GM13977 (cell line): Measurements from ENCODE around the gene CDIPT.

Experiments used
- DNase-seq: peaks from one replicate; pipeline ENCODE4 v3.0.0; 2012; ENCODE audit warnings: low spot score
- in situ Hi-C: fragments of 300-500 bp; cut with MboI; formaldehyde crosslinking; loops from one replicate; pipeline ENCODE4 v1.12.0; 2022; ENCODE audit warnings: low sequenced_read_pairs, low pct_unique_long_range_greater_than_20kb, mixed read lengths, inconsistent platforms; ENCODE audit not compliant: unreplicated experiment
- TF ChIP-seq, protein P1 (sequence below): IDR thresholded peaks from 2 replicates; pipeline ENCODE4 v1.5.1; 2012; ENCODE audit warnings: mild to moderate bottlenecking, control low read depth; ENCODE audit not compliant: insufficient read depth; ENCODE audit errors: extremely low read depth, missing control alignments

CDIPT gene

DNA sequence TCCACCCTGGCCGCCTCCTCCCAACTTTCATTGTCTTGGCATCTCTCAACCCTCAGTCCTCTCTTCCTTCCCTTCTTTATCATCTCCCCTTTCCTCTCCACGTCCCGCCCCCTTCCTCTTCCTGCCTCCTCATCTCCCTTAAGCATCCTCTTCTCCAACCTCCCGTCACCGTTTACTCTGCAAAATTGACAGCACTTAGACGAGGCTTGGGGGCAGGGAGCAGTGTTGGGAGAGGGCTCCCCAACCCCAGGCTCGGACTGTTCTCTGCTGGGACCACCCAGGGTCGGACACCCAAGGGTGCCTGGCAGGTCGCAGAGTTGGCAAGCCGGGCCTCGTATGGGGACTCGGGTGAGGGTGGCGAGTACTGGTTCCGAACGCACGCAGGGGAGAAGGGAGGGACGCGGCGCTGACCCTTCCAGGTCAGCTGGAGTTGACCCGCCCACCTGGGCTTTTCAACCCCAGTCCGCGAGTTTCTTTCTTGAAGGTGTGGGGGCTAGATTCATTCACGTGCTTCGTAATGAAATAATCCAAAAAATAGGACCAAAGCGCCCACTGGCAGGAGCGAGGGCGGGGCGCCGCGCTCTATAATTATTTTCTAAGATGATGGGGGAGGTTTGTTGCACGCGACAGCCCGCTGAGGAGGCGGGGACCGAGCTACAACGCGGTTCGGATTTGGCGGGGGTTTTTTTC lies 47.8 kb downstream of the CDIPT start:
- in situ Hi-C loops = no loop called here
- no peak for DNase-seq
- TF ChIP-seq, protein P1, sequence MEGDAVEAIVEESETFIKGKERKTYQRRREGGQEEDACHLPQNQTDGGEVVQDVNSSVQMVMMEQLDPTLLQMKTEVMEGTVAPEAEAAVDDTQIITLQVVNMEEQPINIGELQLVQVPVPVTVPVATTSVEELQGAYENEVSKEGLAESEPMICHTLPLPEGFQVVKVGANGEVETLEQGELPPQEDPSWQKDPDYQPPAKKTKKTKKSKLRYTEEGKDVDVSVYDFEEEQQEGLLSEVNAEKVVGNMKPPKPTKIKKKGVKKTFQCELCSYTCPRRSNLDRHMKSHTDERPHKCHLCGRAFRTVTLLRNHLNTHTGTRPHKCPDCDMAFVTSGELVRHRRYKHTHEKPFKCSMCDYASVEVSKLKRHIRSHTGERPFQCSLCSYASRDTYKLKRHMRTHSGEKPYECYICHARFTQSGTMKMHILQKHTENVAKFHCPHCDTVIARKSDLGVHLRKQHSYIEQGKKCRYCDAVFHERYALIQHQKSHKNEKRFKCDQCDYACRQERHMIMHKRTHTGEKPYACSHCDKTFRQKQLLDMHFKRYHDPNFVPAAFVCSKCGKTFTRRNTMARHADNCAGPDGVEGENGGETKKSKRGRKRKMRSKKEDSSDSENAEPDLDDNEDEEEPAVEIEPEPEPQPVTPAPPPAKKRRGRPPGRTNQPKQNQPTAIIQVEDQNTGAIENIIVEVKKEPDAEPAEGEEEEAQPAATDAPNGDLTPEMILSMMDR = no peak

DNA sequence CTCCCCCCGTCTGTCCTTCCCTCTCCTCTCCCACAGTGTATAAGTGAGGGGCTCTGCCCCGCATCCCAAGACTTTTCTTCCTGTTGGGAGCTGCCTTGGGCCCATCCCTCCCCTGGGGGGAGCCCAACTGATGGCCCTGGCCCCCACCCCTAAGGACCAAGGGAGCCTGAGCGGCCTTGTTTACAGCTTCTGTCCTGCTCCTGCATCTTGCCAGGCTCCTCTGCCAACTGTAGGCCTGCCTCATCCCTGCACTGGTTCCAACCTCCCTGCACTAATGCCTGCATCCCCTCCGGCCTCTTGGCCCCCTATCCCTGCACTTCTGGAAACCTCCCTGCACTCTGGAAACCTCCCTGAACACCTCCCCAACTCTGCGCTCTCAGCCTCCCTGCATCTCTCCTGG lies 48.4 kb downstream of the CDIPT start:
- TF ChIP-seq, protein P1 = no peak
- no peak for DNase-seq
- in situ Hi-C loops = no loop called here

DNA sequence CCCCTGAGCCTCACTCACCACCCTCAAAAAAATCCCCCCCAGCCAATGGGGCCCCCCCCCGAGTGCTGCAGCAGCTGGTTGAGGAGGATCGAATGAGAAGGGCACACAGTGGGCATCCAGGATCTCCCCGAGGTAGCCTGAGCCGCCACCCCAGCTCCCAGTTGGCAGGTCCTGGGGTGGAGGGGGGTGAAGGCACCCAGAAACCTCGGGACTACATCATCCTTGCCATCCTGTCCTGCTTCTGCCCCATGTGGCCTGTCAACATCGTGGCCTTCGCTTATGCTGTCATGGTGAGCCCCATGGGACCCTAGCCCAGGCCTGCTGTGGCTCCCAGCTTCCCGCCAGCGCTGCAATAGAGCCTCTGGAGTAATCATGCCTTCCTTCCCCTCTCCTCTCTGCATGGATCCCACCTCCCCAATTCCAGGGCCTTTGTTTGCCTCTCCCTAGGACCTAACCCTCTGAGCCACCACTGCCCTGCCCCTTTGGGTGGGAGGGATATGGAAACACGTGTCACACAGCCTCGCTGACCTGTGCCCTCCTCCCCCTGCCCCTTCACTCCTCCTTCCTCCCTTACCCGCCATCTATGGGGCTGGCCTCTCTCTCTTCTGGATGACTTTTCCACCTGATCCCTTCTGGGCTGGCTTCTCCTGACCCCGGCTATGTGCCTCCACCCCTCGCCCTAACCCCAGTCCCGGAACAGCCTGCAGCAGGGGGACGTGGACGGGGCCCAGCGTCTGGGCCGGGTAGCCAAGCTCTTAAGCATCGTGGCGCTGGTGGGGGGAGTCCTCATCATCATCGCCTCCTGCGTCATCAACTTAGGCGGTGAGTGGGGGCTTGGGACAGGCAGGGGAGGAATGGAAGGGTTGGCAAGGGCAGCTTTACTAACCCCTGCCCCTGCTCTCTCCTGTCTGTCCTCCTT lies 49.1 kb downstream of the CDIPT start:
- TF ChIP-seq, protein P1 = no peak

DNA sequence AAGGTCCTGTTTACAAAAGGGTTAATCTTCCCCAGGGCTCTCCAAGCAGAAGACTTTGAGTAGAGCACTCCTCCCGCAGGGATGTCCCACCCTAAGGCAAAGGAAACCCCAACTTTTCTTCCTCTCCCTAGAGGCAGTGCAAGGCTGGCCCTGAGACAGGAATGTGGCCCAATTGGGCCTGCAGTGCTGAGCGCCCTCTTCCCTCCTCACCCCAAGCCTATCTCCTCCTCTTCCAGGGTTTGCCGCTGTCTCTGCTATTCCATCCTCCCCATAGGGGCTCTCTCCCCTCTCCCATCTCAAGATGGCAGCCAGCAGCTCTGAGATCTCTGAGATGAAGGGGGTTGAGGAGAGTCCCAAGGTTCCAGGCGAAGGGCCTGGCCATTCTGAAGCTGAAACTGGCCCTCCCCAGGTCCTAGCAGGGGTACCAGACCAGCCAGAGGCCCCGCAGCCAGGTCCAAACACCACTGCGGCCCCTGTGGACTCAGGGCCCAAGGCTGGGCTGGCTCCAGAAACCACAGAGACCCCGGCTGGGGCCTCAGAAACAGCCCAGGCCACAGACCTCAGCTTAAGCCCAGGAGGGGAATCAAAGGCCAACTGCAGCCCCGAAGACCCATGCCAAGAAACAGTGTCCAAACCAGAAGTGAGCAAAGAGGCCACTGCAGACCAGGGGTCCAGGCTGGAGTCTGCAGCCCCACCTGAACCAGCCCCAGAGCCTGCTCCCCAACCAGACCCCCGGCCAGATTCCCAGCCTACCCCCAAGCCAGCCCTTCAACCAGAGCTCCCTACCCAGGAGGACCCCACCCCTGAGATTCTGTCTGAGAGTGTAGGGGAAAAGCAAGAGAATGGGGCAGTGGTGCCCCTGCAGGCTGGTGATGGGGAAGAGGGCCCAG lies 50.0 kb downstream of the CDIPT start:
- DNase-seq = no peak
- TF ChIP-seq, protein P1 = no peak
- in situ Hi-C loops = no loop called here

More for the DNA sequence above, 49.1 kb downstream of the CDIPT start:
- in situ Hi-C loops = no loop called here
- no peak for DNase-seq

DNA sequence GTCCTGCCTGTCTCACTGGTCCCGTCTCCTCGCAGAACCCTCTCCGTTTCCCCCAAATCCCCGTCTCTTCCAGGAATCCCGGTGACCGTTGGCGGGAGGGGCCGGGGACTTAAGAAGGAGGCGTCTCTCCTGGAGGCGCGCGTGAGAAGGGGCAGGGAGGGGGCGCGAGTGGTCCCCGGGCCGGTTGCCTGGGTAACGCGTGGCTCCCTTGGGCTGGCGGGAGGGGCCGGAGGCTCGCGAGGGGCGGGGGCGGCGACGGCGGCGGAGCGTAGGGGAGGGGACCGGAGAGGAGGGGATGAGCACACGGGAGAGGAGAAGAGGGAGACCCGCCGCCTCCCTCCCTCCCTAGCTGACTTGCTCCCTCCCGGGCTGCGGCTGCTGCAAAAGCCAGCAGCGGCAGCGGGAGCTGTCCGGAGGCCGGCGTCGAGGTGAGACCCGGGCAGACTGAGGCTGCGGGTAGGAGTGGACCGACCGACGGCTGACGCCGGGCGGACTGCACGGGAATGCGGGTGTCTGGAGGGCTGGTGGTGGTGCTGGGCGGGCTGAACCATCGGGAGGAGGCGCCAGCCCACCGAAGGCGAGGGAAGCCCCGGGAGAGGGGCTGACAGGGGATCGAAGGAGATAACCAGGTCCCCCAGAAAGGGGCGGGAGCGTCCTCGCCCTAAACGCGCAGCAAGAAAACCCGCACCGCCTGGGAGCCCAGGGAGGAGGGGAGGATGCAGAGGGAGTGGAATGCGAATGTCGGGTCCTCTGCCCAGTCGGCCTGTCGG lies 50.9 kb downstream of the CDIPT start, which contains the start of gene PRRT2:
Gene PRRT2 (plus strand): TSS at position 298 of the 770 bp plus-strand sequence. CDS start 862 bp downstream, outside the sequence.
- TF ChIP-seq, protein P1 = no peak
- no peak for DNase-seq
- in situ Hi-C loops = no loop called here
